LNCaP clone FGC (cell line): Measurements from ENCODE around the gene CSF1.

Experiments
- DNase-seq: peaks from one replicate; pipeline ENCODE4 v3.0.0-alpha.2; 2011; ENCODE audit warnings: low read depth
- H3K4me3 ChIP-seq: 2 replicates; pipeline ENCODE4 v1.5.1; 2011; ENCODE audit warnings: mild to moderate bottlenecking, low read depth, low read length, control low read depth
- CTCF ChIP-seq: IDR thresholded peaks from 2 replicates; pipeline ENCODE4 v1.5.1; 2012; ENCODE audit warnings: mild to moderate bottlenecking; ENCODE audit not compliant: control insufficient read depth, insufficient read depth; ENCODE audit errors: extremely low read depth

The CSF1 gene

GRCh38 chr1:109931911-109932636 lies 21.4 kb downstream of the CSF1 start:
- H3K4me3 ChIP-seq = no peak overlapping the region
- TF ChIP-seq CTCF = no peak
- no peak for DNase-seq

- no peak for DNase-seq
- TF ChIP-seq CTCF = no peak
- H3K4me3 ChIP-seq = no peak overlapping the region
These were observed 22.0 kb downstream of the CSF1 start for GRCh38 chr1:109932679-109933078.

- DNase-seq = no peak
- H3K4me3 ChIP-seq = no peak overlapping the region
- TF ChIP-seq CTCF = no peak
These were observed 23.4 kb downstream of the CSF1 start for GRCh38 chr1:109933856-109934711.

DNA sequence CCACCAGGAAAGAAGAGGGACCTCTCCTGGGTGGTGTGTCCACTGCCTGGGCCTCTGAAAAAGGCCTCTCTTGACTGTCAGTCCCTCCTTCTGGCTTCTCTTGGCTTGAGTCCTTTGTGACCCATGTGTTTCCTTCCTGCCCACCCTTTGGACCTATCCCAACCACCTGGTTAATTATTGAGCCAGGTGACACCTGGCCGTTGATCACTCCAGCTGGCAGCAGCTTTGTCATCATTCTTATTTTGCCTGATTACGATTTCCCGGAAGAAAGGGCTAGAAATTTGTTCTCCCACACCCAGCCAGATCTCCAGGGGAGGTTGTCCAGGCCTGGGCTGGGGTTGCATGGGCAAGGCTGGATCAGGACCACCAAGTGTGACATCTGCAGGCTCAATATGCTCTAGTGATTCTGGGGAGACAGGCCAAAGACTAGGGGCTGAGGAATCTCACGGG lies 24.8 kb downstream of the CSF1 start:
- H3K4me3 ChIP-seq = no peak overlapping the region
- no peak for DNase-seq
- no peak for TF ChIP-seq CTCF

GRCh38 chr1:109937738-109938137 lies 27.1 kb downstream of the CSF1 start:
- no peak for TF ChIP-seq CTCF
- DNase-seq = no peak
- H3K4me3 ChIP-seq = no peak overlapping the region

GRCh38 chr1:109938556-109938955 lies 27.9 kb downstream of the CSF1 start:
- H3K4me3 ChIP-seq = no peak overlapping the region
- DNase-seq = no peak
- TF ChIP-seq CTCF = no peak
